Neural cell (in vitro differentiated cells): ENCODE data around the gene TNF. TPM values are rescaled to one million over a fixed set of nuclear protein-coding genes. Genes with fewer than 3 reads are reported as not detected.
A peak's percentile ranks its signal among the peaks of the same experiment; 100 is the strongest.

Experiments used
- H2AFZ ChIP-seq: fragments of 200-600, 300-800 bp; sonication (generic), shearing (Covaris generic); 2 replicates; pipeline ENCODE4 v1.6.0; 2014; ENCODE audit warnings: low read depth, mild to moderate bottlenecking, antibody characterized with exemption, low read length, moderate library complexity
- H3F3A ChIP-seq: fragments of 200-600 bp; shearing (Covaris generic); 2 replicates; pipeline ENCODE4 v1.6.1; 2016; ENCODE audit warnings: mild to moderate bottlenecking, moderate library complexity, mixed read lengths, antibody characterized with exemption, low read length; ENCODE audit not compliant: insufficient read depth, poor library complexity, severe bottlenecking
- H3K27ac ChIP-seq: fragments of 200-600, 300-800 bp; sonication (generic), shearing (Covaris generic); 2 replicates; pipeline ENCODE4 v1.5.1; 2014; ENCODE audit warnings: mild to moderate bottlenecking, low read length, moderate library complexity
- H3K27me3 ChIP-seq: fragments of 300-800, 200-600 bp; sonication (generic), shearing (Covaris generic); 2 replicates; pipeline ENCODE4 v1.6.0; 2014; ENCODE audit warnings: mild to moderate bottlenecking, low read depth, low read length, moderate library complexity; ENCODE audit not compliant: insufficient read depth
- H3K36me3 ChIP-seq: fragments of 300-800, 200-600 bp; sonication (generic), shearing (Covaris generic); 2 replicates; pipeline ENCODE4 v1.5.1; 2014; ENCODE audit warnings: mild to moderate bottlenecking, antibody characterized with exemption, low read length, moderate library complexity; ENCODE audit not compliant: insufficient read depth
- H3K4me2 ChIP-seq: fragments of 300-800, 200-600 bp; sonication (generic), shearing (Covaris generic); 2 replicates; pipeline ENCODE4 v1.6.0; 2014; ENCODE audit warnings: mild to moderate bottlenecking, low read length
- H3K4me3 ChIP-seq: fragments of 300-800, 200-600 bp; sonication (generic), shearing (Covaris generic); 2 replicates; pipeline ENCODE4 v1.5.1; 2014; ENCODE audit warnings: mild to moderate bottlenecking, low read length, moderate library complexity
- H3K79me2 ChIP-seq: fragments of 200-600 bp; shearing (Covaris generic); replicated peaks from 2 replicates; pipeline ENCODE4 v1.6.0; 2014; ENCODE audit warnings: mild to moderate bottlenecking, low read length, moderate library complexity; ENCODE audit not compliant: insufficient read depth
- H3K9ac ChIP-seq: fragments of 300-800, 200-600 bp; sonication (generic), shearing (Covaris generic); 2 replicates; pipeline ENCODE4 v1.6.1; 2016; ENCODE audit warnings: mild to moderate bottlenecking, low read length, mixed read lengths
- H3K9me2 ChIP-seq: fragments of 200-600 bp; shearing (Covaris generic); 2 replicates; pipeline ENCODE4 v1.6.1; 2016; ENCODE audit warnings: mild to moderate bottlenecking, low read length, mixed read lengths; ENCODE audit not compliant: insufficient read depth
- H3K9me3 ChIP-seq: fragments of 200-600, 300-800 bp; sonication (generic), shearing (Covaris generic); 2 replicates; pipeline ENCODE4 v1.6.1; 2016; ENCODE audit warnings: mild to moderate bottlenecking, mixed run types, low read length, moderate library complexity, mixed read lengths
- H4K20me1 ChIP-seq: fragments of 200-600 bp; shearing (Covaris generic); 2 replicates; pipeline ENCODE4 v1.6.1; 2016; ENCODE audit warnings: mild to moderate bottlenecking, mixed run types; ENCODE audit not compliant: insufficient read depth
- EP300 ChIP-seq: fragments of 450-650 bp; conservative IDR thresholded peaks from 2 replicates; pipeline ENCODE4 v1.6.1; 2014; ENCODE audit warnings: antibody characterized with exemption, mild to moderate bottlenecking, moderate library complexity; ENCODE audit not compliant: poor library complexity, severe bottlenecking
- EZH2 ChIP-seq: fragments of 200-600, 300-800 bp; shearing (Covaris generic), sonication (generic); IDR thresholded peaks from 2 replicates; pipeline ENCODE4 v1.6.1; 2014; ENCODE audit warnings: antibody characterized with exemption, low read length, borderline replicate concordance, mild to moderate bottlenecking; ENCODE audit not compliant: insufficient read depth, poor library complexity, severe bottlenecking
- MXI1 ChIP-seq: fragments of 450-650 bp; conservative IDR thresholded peaks from 2 replicates; pipeline ENCODE4 v1.6.1; 2014; ENCODE audit warnings: antibody characterized with exemption, mild to moderate bottlenecking; ENCODE audit not compliant: poor library complexity, severe bottlenecking
- POLR2AphosphoS5 ChIP-seq: IDR thresholded peaks from 2 replicates; pipeline ENCODE4 v1.6.1; 2012
- RAD21 ChIP-seq: fragments of 450-650 bp; conservative IDR thresholded peaks from 2 replicates; pipeline ENCODE4 v1.6.1; 2014; ENCODE audit warnings: antibody characterized with exemption, mild to moderate bottlenecking, moderate library complexity
- SMC3 ChIP-seq: fragments of 450-650 bp; conservative IDR thresholded peaks from 2 replicates; pipeline ENCODE4 v1.6.1; 2014; ENCODE audit warnings: antibody characterized with exemption, mild to moderate bottlenecking, moderate library complexity; ENCODE audit not compliant: poor library complexity
- TAF1 ChIP-seq: IDR thresholded peaks from 2 replicates; pipeline ENCODE4 v1.6.1; 2012; ENCODE audit warnings: low read depth
- polyA plus RNA-seq: library from polyadenylated mRNA; depleted of rRNA; stranded (reverse); fragments of >200 nt; gene quantifications from 2 replicates; pipeline ENCODE4 v1.2.3, GENCODE V29; 2014
- TF ChIP-seq, protein P1 (sequence below): IDR thresholded peaks from 2 replicates; pipeline ENCODE4 v1.6.1; 2012; ENCODE audit warnings: borderline replicate concordance
- TF ChIP-seq, protein P2 (sequence below): fragments of 450-650 bp; IDR thresholded peaks from 2 replicates; pipeline ENCODE4 v1.5.1; 2014; ENCODE audit warnings: antibody characterized with exemption, mild to moderate bottlenecking, moderate library complexity; ENCODE audit not compliant: poor library complexity, severe bottlenecking

TNF gene
- polyA plus RNA-seq, 1 donor from 2014 or later, result not detected

DNA sequence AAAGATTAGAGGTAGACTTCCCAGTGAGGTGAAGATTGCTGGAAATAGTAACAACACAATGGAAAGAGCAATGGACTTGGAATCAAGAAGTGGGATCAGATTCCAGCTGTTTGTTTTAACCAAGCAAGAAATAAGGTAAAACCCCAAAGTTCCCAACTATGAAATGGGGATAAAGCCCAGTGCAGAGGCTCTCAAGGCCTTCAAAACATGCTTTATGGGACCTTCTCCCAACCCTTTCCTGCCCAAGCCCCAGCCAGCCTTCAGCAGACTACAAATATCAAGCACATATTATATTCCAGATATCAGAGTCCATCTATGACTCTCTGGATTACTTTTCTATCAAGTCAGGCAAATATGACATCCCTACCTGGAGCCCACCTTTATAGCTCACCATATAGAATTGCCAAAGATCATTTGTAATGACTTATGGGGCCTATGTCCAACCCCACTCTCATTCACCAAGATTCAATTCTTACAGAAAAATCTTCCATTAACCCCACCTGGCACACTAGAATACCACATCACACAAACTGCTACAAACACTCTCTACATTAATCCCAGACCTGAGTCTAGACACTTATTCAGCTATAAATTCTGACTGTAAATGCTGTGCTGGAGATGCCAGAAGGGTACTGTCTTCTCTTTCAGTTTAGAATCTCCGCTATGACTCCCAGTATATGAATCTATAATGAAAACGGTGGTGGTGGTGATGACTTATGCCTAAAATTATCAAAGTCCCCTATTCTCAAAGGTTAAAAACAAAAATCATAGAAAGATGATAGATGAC is 39.6 kb upstream of the TNF start:
- no peak overlapping the region for H3K9ac ChIP-seq
- H4K20me1 ChIP-seq, result peaks cover 45% of the 10 kb centered on the region
- no peak for TF ChIP-seq RAD21
- TF ChIP-seq, protein P1, sequence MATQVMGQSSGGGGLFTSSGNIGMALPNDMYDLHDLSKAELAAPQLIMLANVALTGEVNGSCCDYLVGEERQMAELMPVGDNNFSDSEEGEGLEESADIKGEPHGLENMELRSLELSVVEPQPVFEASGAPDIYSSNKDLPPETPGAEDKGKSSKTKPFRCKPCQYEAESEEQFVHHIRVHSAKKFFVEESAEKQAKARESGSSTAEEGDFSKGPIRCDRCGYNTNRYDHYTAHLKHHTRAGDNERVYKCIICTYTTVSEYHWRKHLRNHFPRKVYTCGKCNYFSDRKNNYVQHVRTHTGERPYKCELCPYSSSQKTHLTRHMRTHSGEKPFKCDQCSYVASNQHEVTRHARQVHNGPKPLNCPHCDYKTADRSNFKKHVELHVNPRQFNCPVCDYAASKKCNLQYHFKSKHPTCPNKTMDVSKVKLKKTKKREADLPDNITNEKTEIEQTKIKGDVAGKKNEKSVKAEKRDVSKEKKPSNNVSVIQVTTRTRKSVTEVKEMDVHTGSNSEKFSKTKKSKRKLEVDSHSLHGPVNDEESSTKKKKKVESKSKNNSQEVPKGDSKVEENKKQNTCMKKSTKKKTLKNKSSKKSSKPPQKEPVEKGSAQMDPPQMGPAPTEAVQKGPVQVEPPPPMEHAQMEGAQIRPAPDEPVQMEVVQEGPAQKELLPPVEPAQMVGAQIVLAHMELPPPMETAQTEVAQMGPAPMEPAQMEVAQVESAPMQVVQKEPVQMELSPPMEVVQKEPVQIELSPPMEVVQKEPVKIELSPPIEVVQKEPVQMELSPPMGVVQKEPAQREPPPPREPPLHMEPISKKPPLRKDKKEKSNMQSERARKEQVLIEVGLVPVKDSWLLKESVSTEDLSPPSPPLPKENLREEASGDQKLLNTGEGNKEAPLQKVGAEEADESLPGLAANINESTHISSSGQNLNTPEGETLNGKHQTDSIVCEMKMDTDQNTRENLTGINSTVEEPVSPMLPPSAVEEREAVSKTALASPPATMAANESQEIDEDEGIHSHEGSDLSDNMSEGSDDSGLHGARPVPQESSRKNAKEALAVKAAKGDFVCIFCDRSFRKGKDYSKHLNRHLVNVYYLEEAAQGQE, result no peak
- no peak for TF ChIP-seq EZH2
- TF ChIP-seq SMC3, result no peak
- TF ChIP-seq, protein P2, sequence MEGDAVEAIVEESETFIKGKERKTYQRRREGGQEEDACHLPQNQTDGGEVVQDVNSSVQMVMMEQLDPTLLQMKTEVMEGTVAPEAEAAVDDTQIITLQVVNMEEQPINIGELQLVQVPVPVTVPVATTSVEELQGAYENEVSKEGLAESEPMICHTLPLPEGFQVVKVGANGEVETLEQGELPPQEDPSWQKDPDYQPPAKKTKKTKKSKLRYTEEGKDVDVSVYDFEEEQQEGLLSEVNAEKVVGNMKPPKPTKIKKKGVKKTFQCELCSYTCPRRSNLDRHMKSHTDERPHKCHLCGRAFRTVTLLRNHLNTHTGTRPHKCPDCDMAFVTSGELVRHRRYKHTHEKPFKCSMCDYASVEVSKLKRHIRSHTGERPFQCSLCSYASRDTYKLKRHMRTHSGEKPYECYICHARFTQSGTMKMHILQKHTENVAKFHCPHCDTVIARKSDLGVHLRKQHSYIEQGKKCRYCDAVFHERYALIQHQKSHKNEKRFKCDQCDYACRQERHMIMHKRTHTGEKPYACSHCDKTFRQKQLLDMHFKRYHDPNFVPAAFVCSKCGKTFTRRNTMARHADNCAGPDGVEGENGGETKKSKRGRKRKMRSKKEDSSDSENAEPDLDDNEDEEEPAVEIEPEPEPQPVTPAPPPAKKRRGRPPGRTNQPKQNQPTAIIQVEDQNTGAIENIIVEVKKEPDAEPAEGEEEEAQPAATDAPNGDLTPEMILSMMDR, result no peak
- no peak for TF ChIP-seq TAF1
- H3F3A ChIP-seq, result no peaks in the 10 kb centered on the region
- H3K79me2 ChIP-seq, result peaks cover 47% of the 10 kb centered on the region
- no peaks in the 10 kb centered on the region for H3K9me3 ChIP-seq
- H3K9me2 ChIP-seq, result no peaks in the 10 kb centered on the region
- H3K4me2 ChIP-seq, result no peak overlapping the region
- H3K27ac ChIP-seq, result no peak overlapping the region
- no peak overlapping the region for H2AFZ ChIP-seq
- no peak overlapping the region for H3K4me3 ChIP-seq
- H3K36me3 ChIP-seq, result no peaks in the 10 kb centered on the region
- no peaks in the 10 kb centered on the region for H3K27me3 ChIP-seq

DNA sequence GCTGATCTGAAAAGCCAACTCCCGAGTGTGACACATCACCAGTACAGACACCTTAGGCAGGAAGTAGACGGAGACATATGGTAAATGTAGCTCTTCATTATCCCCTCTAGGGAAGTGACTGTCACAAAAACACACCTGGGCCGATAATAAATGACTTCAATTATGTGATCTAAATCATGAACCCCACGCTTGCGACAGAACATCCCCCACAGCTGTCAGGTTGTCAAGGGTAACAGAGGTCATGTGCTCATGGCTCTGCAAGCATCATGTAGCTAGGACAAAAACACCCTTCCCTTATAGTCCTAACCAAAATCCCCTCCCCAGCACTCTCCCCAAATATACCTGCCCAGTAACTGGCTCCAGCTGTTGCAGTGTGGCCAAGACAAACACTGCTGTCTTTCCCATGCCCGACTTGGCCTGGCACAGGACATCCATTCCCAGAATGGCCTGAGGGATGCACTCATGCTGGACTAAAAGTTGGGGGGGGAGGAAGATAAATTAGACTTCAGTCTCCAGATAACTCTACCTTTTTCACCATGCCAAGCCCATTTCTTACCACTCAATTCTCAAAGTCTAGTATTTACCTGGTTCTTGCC is 36.5 kb upstream of the TNF start:
- Histone ChIP-seq H3K9ac (peak overlapping the region; percentile 98), H3K36me3 (no peaks in the 10 kb centered on the region), H3K9me3 (no peaks in the 10 kb centered on the region), H3K27me3 (no peaks in the 10 kb centered on the region), H3K27ac (no peak overlapping the region), H3K4me3 (peak overlapping the region; percentile 86), H3K9me2 (no peaks in the 10 kb centered on the region), H3F3A (no peaks in the 10 kb centered on the region), H3K79me2 (peaks cover 70% of the 10 kb centered on the region), H4K20me1 (peaks cover 46% of the 10 kb centered on the region), H2AFZ (no peak overlapping the region), H3K4me2 (peak overlapping the region; percentile 100)
- TF ChIP-seq EP300, result no peak
- TF ChIP-seq, protein P1, result no peak
- no peak for TF ChIP-seq MXI1
- TF ChIP-seq TAF1, result no peak
- TF ChIP-seq EZH2, result no peak
- TF ChIP-seq, protein P2, result no peak
- TF ChIP-seq RAD21, result no peak
- no peak for TF ChIP-seq SMC3
- no peak for TF ChIP-seq POLR2AphosphoS5
